Measurements from ENCODE around the gene CDK2. TPM values are rescaled to one million over a fixed set of nuclear protein-coding genes. Genes with fewer than 3 reads are reported as not detected.

Gene CDK2
- total RNA-seq, 1 donor from 2014 or later: 22.2 TPM

DNA sequence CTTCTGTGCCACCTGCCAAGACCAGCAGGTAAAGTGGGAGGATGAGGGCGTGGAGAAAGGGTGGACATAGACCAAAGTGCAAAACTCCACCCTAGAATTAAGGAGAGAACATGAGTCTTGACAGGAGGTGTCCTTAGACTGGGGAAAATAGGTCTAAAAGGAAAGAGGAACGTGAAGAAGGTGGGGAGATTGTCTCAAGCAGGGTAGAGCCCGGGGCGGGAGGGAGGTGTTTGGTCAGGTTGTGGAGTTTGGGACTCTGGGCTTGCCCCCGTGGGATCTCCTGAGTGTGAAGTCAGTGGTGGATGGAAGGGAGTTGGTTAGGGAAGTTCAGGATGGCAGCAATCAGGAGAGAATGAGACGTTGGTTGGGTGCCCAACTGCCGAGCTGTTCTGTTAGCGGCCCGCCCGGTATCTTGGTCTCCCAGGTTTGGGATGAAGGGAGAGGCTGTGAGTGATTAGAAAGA lies 35.3 kb upstream of the CDK2 start:
- TF ChIP-seq, protein P1, sequence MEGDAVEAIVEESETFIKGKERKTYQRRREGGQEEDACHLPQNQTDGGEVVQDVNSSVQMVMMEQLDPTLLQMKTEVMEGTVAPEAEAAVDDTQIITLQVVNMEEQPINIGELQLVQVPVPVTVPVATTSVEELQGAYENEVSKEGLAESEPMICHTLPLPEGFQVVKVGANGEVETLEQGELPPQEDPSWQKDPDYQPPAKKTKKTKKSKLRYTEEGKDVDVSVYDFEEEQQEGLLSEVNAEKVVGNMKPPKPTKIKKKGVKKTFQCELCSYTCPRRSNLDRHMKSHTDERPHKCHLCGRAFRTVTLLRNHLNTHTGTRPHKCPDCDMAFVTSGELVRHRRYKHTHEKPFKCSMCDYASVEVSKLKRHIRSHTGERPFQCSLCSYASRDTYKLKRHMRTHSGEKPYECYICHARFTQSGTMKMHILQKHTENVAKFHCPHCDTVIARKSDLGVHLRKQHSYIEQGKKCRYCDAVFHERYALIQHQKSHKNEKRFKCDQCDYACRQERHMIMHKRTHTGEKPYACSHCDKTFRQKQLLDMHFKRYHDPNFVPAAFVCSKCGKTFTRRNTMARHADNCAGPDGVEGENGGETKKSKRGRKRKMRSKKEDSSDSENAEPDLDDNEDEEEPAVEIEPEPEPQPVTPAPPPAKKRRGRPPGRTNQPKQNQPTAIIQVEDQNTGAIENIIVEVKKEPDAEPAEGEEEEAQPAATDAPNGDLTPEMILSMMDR (IDR thresholded peaks at IDR 0.05): no peak
- DNase-seq (no peak), ATAC-seq (no peak)
- Histone ChIP-seq H3K4me3 (peak overlapping the region; percentile 75), H3K36me3 (no peaks in the 10 kb centered on the region), H3K27ac (peak overlapping the region; percentile 84), H3K4me1 (peaks cover 59% of the 10 kb centered on the region), H3K9me3 (no peaks in the 10 kb centered on the region), H3K27me3 (ENCODE audit: low read depth) (no peaks in the 10 kb centered on the region)
- intact Hi-C loops (cut with DNase I): loop anchor here (10.0 kb wide), 1 partner anchor 187 kb away; the partner anchor contains the start of gene GDF11

DNA sequence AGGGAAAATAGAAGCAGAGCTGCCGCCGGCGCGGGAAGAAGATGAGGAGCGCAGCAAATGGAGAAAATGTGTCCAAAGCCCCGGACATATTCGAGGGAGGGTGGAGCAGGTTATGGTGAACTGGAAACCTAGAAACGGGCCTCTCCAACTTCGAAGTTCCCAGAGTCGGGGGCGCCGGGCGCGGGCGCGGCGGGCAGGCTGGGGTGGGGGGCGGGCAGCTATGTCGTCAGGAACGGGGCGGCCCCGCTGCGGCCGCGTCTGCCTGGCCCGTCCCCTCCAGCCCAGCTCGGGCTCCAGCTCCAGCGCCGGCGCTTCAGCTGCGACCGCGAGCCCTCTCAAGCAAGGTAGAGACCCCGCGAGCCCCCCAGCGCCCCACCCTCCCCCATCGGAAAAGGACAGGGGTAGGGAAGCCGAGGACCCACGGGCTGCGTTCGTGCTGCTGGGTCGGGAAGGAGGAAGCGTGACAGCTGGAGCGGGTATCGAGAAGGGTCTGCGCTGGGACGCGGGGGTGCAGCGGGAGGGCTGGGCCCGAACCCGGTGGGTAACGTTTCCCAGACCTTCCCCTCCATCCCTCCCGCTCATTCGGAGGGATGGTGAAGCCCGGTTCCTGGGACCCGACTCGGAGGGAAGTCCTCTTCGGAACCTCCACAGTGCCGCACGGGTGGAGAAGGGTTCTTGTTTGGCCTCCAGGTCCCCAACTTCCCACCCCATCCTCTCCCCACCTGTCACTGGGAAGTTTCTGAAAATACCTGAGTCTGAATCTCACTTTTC lies 34.7 kb upstream of the CDK2 start:
- intact Hi-C loops (cut with DNase I): loop anchor here (10.0 kb wide), 1 partner anchor 187 kb away; the partner anchor contains the start of gene GDF11
- TF ChIP-seq, protein P1 (IDR thresholded peaks at IDR 0.05): no peak
- no peaks in the 10 kb centered on the region for H3K36me3 ChIP-seq
- no peaks in the 10 kb centered on the region for H3K9me3 ChIP-seq
- peak overlapping the region; percentile 75 for H3K4me3 ChIP-seq
- no peaks in the 10 kb centered on the region for H3K27me3 ChIP-seq (ENCODE audit: low read depth)
- peak overlapping the region; percentile 84 for H3K27ac ChIP-seq
- H3K4me1 ChIP-seq: peaks cover 57% of the 10 kb centered on the region
- ATAC-seq (peak; percentile 54), DNase-seq (peak; percentile 74)

DNA sequence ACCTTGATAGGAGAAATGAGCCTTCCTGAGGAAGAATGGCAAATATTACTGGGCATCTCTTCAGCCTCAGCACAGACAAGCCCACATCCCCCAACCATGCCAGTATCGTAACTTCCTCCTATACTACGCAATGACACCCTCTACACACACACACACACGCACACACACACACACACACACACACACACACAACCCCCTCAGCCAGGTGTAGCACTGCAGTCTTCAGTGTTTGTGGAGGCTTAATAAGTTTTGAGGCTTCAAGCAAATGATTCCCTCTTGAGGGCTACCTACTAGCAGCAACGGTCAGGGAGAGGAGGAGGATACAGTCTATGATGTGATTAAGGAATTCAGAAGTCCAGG lies 34.1 kb upstream of the CDK2 start:
- no peak for DNase-seq
- H3K27me3 ChIP-seq (ENCODE audit: low read depth): no peaks in the 10 kb centered on the region
- peak overlapping the region; percentile 75 for H3K4me3 ChIP-seq
- no peaks in the 10 kb centered on the region for H3K9me3 ChIP-seq
- peaks cover 57% of the 10 kb centered on the region for H3K4me1 ChIP-seq
- TF ChIP-seq, protein P1 (IDR thresholded peaks at IDR 0.05): no peak
- H3K36me3 ChIP-seq: peaks cover 4% of the 10 kb centered on the region
- peak; percentile 16 to 52 for ATAC-seq
- peak overlapping the region; percentile 84 for H3K27ac ChIP-seq
- intact Hi-C loops (cut with DNase I): loop anchor here (10.0 kb wide), 1 partner anchor 188 kb away; the partner anchor contains the start of gene GDF11

DNA sequence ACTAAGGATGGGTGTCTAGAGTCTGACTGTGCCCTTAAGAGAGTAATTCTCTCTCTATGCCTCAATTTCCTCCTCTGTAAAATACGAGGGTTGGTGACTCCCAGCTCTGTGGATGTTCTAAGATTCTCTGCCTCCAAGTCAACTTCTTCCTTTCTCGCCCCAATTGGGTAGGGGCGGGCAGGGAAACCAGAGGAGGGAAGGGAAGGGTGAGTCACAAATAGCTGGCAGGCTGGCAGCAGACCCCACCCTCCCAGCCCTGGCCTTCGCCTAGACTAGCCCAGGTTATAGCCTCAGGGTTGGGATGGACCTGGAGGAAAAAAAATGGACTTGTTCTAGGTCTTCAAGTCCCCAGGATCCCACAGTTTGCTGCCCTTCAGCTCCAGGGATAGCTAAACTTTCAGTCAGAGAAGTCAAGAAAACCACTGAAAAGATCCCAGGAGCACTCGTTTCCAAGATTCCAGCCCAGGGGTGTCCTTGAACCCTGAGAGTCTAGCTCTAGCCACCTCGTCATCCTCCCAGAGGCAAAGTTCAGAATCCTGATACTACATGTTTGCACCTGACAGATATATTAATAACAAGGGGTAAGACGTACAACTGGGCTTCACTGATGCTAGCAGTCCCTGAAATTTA lies 33.3 kb upstream of the CDK2 start:
- ATAC-seq (no peak), DNase-seq (no peak)
- Histone ChIP-seq H3K4me1 (peaks cover 54% of the 10 kb centered on the region), H3K4me3 (peak overlapping the region; percentile 75), H3K36me3 (peaks cover 10% of the 10 kb centered on the region), H3K27me3 (ENCODE audit: low read depth) (no peaks in the 10 kb centered on the region), H3K27ac (no peak overlapping the region), H3K9me3 (no peaks in the 10 kb centered on the region)
- TF ChIP-seq, protein P1 (IDR thresholded peaks at IDR 0.05): no peak
- intact Hi-C loops (cut with DNase I): loop anchor here (10.0 kb wide), 1 partner anchor 188 kb away; the partner anchor contains the start of gene GDF11

DNA sequence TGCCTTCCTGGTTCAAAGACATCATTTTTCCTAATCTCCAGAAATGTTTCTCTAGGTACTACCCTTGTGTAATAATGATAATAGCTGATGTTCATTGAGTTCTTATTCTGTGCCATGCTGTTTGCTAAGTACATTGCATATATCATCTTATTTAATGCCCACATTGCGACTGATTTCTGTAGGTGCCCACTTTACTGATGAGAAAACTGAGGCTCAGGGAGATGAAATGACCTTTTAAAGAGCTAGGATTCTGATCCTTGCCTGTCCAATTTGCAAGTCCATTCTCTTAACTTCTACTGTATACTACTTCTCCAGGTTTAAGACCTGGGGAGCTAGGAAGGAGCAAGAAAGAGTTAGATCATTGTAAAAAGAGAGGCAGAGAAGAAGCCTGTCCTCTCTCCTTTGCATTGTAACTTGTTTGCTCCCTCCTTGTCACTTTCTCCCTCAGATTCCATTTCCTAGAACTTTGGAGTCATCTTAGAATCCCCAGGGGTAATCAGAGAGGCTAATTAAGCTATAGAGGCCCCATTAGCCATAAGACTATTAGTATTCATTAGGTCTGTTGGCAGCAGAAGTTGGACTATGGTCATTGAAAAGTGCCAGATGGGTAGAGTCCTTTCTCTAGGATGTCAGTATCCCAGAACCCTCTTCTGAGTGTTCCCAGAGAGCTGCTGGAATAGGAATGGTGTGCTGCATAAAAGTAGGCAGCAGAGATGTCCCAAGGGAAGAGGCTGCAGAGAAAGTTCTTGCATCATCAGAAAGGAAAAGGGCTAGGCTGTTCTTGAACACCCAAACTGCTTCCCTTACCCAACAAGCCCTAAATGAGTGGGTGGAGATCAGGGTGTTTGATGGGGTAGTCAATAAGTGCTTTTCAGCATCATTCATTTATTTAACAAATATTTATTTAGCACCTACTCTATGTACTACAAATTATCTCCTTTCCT lies 32.6 kb upstream of the CDK2 start:
- Histone ChIP-seq H3K36me3 (peaks cover 17% of the 10 kb centered on the region), H3K4me3 (no peak overlapping the region), H3K27me3 (ENCODE audit: low read depth) (no peaks in the 10 kb centered on the region), H3K9me3 (no peaks in the 10 kb centered on the region), H3K4me1 (peaks cover 46% of the 10 kb centered on the region), H3K27ac (no peak overlapping the region)
- TF ChIP-seq, protein P1 (IDR thresholded peaks at IDR 0.05): no peak
- intact Hi-C loops (cut with DNase I): loop anchor here (10.0 kb wide), 1 partner anchor 189 kb away; the partner anchor contains the start of gene GDF11
- ATAC-seq: no peak
- no peak for DNase-seq

All from lower lobe of right lung (tissue), 2 donors.